HK-2 (cell line): ENCODE data around the gene EZH2.

Experiments used
- DNase-seq: peaks from one replicate; pipeline ENCODE4 v3.0.0-alpha.2; 2018; ENCODE audit not compliant: unreplicated experiment

Gene EZH2

DNA sequence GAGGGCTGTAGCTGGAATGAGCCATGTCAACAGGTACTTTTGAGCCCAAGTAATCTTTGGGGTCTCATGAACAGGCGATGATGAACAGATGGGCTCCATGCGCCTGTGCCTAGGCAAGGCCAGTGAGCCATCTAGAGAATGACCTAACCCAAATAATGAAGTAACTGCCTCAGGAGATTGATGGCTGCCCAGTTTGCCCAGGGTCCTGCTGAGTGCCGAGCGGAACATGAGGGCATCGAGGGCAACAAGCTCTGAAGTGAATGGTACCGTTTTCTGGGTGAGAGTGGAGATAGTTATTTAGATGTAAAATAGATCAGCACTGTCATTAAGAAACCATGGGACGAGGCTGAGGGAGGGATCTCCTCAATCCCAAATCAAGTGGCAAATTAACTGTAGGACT, 77.9 kb downstream of the EZH2 start:
- DNase-seq, result no peak

DNA sequence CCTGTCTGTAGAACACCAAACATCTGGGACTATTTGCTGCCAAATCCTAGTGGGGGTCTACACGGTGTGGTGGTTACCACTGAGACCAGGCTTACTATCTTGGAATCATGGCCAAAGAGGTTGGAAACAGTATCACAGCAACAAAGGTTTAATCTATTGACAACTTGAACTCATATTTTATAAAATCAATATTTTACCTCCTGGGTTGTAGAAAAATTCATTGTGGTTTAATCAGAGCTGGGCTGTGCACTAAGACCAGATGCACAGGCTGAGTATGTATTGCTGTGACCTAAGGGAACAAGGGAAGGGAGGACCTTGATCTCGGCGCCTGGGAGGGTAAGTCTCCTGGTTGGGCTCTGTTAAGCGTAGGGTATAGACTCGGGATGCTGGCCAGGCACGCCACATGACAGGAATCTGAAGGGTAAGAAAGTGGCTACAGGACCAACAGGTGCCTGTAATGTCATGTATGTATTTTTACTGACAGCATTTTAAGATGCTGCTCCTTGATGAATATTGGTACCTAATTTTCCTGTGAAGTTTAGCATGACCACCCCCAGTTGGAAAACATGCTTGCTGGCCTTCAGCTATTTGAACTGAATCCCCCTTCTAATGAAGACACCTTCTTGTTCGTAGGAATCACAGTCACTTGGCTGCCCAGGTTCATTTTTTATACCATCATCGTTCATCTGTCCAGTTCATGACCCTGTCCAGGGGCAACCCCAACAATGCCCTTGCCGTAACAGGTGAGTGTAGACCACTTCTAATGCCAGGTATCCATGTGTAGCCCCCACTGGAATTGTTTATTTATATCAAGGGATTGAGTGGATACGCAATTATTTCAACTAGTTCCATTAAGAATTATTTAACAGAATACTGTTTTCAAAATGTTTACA, 79.5 kb downstream of the EZH2 start:
- no peak for DNase-seq

DNA sequence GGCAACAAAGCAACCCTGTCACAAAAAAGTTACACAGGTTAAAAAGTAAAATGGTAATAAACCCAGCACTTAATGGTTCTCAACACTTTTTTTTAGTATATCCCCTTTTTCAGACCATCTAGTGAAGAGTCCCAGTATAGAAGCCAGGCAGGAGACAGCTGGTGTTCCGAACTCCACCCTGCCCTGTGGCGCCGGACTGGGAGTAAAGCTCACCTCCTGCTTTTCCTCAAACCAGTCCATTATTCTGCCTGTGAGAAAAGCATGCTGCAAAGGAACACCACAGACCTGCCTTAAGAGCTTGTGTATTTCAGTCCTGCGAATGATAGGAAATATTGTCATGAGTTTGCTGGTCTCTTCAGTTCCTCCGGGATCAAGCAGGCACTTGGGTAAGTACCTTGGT, 81.0 kb downstream of the EZH2 start:
- DNase-seq, result no peak

DNA sequence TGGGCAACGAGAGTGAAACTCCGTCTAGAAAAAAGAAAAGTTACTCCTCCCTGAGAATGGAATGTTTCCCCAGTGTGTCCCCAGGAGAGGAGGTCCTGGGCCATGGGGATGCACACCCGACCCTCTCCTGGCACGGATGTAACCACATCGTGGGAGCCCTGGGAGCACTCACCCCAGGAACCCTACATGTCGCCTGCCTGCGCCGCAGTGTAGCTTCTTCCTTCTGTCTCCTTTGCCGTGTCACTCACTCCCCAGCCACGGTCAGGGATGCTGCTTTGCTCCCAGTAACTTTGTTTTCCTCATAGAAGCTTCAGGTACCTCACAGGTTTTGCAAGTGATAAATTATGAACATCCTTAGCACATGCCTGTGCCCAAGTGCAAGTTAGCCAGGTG, 82.0 kb downstream of the EZH2 start:
- no peak for DNase-seq

DNA sequence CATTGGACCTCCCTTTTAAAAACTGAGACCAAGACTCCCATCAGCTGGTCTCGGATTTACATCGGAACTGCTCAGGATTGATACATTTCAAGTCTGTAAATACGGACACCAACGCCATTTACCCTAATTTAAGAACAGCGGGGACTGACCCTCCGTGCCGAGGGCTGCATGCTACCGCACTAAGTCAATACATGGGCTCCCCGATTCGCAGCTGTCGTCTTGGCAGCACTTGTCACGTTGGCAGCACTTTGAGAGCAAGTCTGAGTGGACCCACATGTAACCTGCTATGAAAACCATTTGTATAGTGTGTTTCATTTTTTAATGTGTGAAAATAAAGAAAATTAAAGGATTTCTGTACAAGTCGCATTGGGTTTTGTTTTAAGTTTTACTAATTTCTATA, 83.4 kb downstream of the EZH2 start:
- DNase-seq, result no peak

DNA sequence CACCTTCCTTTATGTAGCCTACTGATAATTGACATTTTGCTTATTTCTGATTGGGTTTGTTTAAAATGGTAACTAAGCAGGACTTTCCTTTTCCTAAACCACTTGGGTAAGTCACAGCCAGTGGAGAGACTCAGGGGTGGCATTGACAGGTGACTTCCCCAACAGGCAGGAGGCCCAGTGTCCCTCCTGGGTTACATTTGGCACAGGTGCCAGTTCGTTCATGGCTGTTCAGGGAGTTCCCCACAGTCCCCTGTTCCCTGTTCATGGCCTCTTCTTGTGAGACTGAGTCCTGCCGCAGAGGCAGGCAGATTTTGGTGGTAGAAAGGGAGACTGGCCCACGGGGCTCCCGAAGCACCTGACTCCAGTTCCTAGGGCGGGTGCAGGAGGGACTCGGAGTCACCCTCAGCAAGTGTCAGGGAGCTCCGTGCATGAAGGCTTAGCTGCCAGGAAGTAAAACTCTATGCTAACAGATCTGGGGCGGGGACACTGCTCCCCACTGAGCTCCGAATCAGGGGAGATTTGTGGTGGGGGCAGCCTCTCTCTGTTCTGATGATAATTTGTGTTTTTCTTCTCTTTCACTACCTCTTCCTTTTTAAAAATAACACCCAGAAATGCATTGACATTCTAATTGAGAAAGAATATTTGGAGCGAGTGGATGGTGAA, 84.1 kb downstream of the EZH2 start:
- DNase-seq, result no peak

DNA sequence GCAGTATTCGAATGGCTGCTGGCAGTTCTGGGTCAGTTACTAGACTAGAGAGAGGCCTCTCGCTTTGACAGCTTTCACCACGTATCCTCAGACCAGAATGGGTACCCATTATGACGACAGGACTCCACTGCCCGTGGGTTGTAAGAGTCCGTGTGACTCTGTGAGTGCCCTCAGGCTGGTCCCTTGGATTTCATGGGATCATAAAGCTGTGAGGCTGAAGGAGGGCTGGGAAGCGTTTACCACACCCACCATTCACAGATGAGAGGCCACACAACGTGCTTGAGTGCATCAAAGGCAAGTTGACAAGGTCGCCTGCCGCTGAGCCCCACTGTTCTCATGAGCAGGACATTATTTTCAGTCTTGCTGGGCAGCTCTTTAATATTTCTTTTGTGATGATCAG, 87.2 kb downstream of the EZH2 start:
- DNase-seq, result no peak

DNA sequence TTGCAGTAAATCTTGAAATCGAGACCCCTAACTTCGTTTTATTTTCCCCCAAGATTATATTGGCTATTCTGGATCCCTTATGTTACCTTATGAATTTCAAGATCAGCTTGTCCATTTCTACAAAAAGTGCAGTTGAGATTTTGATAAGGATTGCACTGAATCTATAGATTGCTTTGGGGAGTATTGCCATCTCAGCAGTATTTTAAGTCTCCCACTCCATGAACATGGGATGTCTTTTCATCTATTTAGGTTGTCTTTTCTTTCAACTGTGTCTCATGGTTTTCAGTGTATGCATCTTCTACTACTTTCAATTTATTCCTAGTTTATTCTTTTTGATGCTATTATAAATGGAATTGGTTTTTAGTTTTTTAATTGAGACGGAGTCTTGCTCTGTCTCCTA, 89.6 kb downstream of the EZH2 start:
- DNase-seq, result no peak

DNA sequence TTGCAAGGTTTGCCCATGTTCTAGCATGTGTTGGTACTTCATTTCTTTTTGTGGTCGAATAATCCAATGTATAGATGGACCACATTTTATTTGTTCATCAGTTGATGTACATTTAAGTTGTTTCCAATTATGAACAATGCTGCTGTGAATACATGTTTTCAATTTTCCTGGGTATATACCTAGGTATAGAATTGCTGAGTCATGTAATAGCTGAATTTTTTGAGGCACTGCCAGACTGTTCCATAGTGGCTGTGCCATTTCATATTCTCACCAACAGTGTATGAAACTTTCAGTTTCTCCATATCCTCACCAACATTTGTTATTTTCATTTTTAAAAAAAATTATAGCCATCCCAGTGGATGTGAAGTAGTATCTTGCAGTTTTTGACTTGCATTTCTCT, 90.5 kb downstream of the EZH2 start:
- no peak for DNase-seq

DNA sequence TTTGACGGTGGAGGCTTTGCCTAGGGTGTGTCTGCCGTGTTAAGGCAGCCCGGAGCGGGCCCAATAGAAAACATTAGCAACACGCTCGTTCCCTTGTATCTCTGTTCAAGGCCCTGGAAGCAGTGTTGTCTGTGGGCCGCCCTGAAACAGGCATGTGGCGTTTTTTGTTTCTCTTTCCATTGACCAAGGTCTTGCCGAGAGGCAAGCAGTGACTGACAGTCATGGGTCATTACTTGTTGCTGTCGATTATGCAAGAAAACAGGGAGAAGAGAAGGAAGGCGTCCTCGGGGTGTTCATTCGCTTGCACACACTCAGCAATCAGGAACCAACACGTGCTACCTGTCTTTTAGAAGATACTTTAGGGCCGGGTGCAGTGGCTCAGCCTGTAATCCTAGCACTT, 92.5 kb downstream of the EZH2 start:
- no peak for DNase-seq

DNA sequence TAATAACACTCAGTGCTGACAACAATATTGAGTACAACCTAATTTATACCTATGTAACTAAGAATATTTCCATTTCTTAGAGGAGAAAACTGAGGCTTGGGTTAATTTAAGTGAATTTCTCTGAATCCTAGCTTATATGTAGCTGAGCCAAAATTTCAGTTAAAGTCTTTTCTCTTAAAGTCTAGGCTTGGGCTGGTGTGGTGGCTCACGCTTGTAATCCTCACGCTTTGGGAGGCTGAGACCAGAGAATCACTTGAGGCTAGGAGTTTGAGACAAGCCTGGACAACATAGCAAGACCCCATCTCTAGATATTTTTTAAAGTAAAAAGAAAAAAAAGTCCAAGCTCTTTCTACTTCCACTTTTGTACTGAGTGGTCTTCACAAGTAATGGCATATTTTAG, 93.2 kb downstream of the EZH2 start:
- no peak for DNase-seq

DNA sequence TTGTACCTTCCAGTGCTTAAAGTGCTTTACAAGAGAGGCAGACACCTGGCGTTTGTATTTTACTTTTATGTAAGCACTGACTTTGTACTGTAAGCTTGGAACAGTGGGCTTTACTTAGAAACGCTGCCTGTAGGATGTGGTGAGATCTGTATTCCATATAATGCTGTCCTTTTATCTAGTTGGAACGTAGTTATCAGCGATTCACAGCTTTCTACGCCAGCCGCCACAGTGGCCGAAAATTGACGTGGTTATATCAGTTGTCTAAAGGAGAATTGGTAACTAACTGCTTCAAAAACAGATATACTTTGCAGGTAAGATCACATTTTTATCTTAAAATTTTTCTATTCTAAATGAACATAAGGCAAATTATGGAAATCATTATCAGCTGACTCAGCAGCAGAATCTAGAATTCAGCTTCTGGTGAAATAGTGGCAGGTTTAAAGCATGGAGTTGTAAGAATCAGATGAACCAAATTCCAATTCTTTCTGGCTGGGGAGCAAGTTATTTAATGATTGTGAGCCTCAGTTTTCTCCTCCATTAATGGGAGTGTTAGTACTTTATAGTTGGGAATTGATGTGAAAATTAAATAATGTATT, 93.9 kb downstream of the EZH2 start:
- no peak for DNase-seq

DNA sequence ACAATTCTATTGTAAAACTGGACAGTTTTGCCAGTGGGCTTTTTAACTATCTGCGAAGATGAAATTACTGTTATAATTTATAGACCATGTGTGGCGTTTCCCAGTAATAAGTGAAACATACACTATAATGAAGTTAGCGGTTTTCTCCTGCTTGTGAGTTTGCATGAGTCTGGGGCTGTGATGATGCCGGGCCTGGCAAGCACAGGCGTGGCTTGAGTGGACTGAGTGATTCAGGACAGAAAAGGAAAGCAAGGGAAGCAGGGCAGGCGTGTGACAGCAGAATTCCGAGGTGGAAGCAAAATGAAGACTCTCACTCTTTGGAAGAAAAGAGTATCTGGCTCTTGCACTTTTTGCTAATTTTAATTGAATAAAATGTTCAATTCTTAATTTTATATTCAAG, 94.9 kb downstream of the EZH2 start:
- DNase-seq, result no peak

DNA sequence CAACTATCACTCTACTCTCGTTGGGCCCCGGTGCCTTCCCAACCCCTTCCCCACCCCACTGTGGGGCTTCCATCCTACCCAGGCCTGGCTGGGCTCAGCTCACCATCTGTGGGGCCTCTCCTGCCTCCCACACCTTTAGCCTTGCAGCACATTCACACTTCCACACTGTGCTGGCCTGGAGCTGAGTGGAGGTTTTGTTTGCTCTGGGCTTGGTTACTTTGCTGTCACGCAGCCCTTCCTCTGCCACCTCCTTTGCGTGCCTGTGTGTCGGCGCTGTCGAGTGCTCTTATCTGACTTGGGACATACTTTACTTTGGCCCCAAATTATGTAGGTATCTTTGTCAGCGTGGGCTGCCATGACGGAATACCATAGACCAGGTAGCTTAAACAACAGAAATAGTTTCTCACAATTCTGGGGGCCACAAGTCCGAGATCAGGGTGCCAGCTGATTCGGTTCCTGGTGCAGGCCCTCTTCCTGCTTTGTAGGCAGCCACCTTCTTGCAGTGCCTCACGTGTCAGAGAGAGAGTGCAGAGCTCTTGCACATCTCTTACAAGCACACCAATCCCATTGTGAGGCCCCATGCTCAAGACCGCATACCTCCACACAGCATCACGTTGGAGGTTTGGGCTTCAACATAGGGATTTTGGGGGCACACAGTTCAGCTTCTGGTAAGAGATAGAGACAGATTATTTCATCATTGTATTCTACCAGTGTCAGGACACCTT, 96.4 kb downstream of the EZH2 start:
- DNase-seq, result no peak

DNA sequence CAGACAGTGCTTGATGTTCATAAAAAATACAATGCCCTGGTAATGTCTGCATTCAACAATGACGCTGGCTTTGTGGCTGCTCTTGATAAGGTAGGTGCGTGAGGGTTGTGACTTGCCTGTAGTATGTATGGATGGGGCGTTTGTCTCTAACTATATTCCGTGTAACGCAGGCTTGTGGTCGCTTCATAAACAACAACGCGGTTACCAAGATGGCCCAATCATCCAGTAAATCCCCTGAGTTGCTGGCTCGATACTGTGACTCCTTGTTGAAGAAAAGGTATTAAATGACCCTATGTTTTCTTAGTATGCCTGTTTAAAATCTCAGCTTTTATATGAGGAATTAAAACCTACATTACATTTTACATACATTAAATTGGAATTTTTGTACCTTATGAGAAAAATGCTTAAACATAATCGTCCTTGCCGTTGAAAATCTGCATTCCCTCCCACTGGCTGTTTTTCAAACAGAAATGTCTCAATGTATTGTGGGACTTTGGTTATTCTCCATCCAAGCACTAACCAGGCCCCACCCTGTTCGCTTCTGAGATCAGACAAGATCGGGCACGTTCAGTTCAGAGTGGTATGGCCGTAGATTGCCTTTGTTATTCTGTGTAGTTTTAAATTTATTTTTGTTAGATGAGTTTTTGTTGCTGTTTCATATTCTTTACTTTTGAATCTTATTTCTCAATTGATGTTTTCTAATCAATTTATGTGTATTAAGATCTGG, 100.1 kb downstream of the EZH2 start:
- DNase-seq, result no peak

DNA sequence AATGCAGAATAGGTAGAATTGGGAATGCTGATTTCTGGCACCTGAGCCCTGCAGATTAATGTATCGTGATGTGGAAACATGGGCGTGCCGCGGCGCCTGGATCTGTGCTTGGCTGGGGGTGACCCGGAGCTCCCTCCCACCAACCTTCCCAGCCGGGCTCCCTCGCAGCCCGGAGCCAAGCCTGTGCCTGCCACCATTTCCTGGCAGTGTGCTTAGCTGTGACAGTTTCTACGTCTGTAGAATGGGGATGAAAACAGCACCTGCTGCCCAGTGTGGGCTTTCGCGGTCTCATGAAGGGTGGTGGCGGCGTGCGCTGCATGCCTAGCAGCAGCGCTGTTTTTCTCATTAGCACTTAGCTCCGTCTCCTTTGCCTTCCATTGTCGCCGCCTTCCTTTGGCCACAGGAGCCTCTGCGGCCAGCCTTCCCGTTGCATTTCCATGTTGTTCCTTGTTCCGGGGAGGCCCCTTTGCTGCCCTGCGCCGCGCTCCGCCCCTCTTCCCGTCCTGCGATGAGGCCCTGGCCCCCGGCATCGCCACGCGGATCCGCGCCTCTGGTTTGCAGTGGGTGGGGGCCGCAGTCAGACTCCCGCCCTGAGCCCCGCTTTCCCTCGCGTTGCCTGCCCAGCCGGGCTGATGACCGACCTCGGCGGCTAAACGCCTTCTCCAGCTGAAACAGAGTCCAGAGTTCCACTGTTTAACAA, 101.2 kb downstream of the EZH2 start:
- DNase-seq, result no peak

DNA sequence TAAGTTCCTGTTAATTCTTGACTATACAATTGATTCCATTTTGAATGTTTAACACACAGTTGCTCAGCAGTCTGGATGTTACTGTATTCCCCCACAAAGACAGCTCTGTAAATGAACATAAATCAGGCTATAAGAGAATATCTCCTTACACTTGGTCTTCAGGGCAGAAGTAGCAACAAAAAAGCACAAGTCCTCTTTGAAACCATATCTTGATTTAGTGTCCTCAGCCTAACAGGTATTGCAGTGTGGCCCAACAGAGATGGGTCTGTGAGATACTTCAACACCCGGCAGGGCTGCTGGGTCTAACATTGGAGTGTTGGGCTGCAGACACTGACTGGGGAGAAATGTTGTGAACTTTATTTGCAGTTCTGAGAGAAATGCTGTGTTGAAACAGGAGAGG, 109.6 kb downstream of the EZH2 start:
- DNase-seq, result no peak

DNA sequence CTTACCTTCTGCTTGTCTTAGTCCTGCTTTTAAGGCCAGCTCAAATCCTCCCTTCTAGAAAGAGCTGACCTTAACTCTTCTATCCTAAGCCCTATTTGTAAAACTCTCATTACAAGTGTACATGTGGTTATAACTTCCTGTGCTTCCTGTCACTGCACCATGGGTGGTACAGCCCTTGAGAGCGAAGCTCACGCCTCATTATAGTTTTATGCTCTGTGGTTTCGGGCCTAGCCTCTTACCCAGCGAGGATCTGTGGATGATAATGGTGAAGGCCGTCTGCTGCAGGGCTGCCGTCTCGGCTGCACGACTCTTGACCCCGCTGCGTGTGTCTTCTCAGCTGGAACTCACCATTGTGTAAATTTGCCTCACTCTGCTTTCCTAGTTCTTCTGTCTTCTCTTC, 110.8 kb downstream of the EZH2 start:
- no peak for DNase-seq

DNA sequence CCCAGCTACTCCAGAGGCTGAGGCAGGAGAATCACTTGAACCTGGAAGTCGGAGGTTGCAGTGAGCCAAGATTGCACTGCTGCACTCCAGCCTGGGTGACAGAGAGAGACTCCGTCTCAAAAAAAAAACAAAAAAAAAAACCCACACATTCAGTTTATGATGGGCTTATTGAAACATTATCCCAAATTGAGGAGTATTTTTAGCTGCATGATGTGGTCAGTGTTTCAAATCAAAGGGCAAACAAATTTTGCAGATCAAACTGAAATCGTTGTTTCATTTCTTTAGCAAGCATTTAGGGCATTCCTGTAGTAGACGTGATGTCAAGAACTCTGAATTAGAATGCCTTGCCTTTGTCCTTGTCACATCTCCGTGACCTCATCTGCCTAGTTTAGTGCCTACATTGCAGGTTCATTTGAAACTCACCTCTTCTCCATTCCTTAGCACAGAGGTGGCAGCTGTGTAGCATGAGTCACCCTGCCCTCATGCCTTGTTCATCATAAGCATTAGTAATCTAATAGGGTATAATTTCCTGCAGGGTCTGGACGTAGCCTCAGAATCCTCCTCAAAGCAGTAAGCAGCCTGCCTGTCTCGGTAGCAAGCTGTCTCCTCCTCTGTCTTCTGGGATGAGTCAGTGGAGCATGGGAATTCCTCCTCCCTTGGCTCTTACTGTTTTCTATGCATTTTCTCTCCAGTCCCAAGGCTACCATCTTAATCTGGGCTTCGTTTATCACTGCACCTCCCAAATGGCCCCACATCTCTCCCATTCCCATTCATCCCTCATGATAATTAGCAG, 111.6 kb downstream of the EZH2 start:
- DNase-seq, result peak; percentile 72

DNA sequence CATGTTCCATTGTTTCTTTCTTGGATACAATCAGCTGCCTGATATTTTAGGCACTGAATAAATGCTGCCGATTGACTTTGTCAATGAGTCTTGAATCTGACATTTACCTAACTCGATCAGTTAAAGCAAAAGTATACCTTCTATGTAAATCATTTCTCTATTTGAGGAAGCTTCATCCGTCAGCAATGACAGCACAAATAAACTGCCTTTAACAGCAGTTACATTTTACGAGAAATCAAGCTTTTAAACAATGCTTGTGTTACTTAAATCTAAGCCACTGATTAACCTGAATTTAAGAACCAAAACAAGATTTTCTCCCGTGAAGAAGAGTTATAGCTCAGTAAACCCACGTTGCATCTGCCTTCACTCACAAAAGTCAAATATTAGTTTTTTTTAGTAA, 114.1 kb downstream of the EZH2 start:
- no peak for DNase-seq
